ENCODE measurements around the gene FAF1. TPM values are rescaled to one million over a fixed set of nuclear protein-coding genes. Genes with fewer than 3 reads are reported as not detected.

The FAF1 gene
- polyA plus RNA-seq, 1 of the 3 experiments (the other 2 are of a cell fraction) = 8.7 TPM

GRCh38 chr1:50422946-50423669, 537.0 kb downstream of the FAF1 start, which contains the start of gene DMRTA2:
Gene DMRTA2 (minus strand): TSS chr1:50423443. CDS start chr1:50421536, 1,907 bp downstream.
- H3K4me3 ChIP-seq (ENCODE audit: low read depth in 2 of 2, low read length in 1 of 2) = peak within 1 kb of the TSS; percentile 33 to 48
- CTCF ChIA-PET = interaction anchor here (0.8 to 4.2 kb wide), 4 partner anchors 9 to 75 kb away, joined by 3 to 17 read pairs (median 5); no protein-coding TSS in a partner anchor
- POLR2A ChIA-PET = no interaction called here

DNA sequence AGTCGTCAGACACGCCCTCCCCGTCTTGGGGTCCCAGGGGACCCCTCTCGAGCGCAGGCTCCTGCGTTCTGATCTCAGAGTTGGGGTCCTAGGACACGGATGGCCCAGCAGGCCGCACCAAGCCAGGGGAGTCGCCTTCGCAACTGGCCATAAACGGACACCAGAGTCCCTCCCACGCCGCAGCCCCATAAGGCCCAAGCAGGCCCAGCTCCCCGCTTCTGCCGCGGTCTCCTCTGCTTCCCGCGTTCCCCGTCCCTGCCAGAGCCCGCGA, 537.5 kb downstream of the FAF1 start:
- H3K4me2 ChIP-seq = peak overlapping the region; percentile 70; the same call in 1 of the 2 replicates
- ChIA-PET POLR2A (no interaction called here), CTCF (interaction anchor here (1.6 to 4.2 kb wide), 3 partner anchors 9 to 282 kb away, joined by 5 to 17 read pairs (median 11); no protein-coding TSS in a partner anchor)
- no peaks in the 10 kb centered on the region for H3K9me3 ChIP-seq
- no peaks in the 10 kb centered on the region for H3K79me2 ChIP-seq (ENCODE audit: insufficient read depth)
- TF ChIP-seq NFIC (IDR thresholded peaks at IDR 0.05; ENCODE audit: borderline replicate concordance) = no peak
- TF ChIP-seq EP300 (IDR thresholded peaks at IDR 0.05; ENCODE audit: borderline replicate concordance in 1 of 2, low read depth in 1 of 2, low read length in 1 of 2) = no peak
- TF ChIP-seq FOSL2 (IDR thresholded peaks at IDR 0.05; ENCODE audit: borderline replicate concordance, low read depth) = no peak
- TF ChIP-seq EZH2phosphoT487 (IDR thresholded peaks at IDR 0.05; ENCODE audit: borderline replicate concordance, low read depth) = no peak
- no peak for TF ChIP-seq POLR2AphosphoS5 (IDR thresholded peaks at IDR 0.05; ENCODE audit: low read depth, low read length)
- no peak for TF ChIP-seq RCOR1 (IDR thresholded peaks at IDR 0.05; ENCODE audit: low read length)
- WGBS (ENCODE audit: low lambda C conversion rate) = 26% methylated on average over 9 of the region's 21 CpGs
- no peak overlapping the region for H3K27ac ChIP-seq (ENCODE audit: low read depth in 2 of 2, low read length in 1 of 2)
- H3K9me2 ChIP-seq = no peaks in the 10 kb centered on the region
- H3K36me3 ChIP-seq (replicated peaks in 1 of 2; ENCODE audit: control insufficient read depth in 1 of 2, insufficient read depth in 2 of 2, low read length in 1 of 2) = no peaks in the 10 kb centered on the region
- peak overlapping the region; percentile 63; the same call in 1 of the 2 replicates for H2AFZ ChIP-seq (ENCODE audit: low read depth)
- peaks cover 8 to 26% of the 10 kb centered on the region in 2 experiments; a peak in 1 of 4 replicates for H3K4me1 ChIP-seq (ENCODE audit: control insufficient read depth in 1 of 2, insufficient read depth in 2 of 2, low read depth in 1 of 2, low read length in 1 of 2)
- H3K9ac ChIP-seq = no peak overlapping the region
- H3F3A ChIP-seq (replicated peaks; ENCODE audit: insufficient read depth) = no peaks in the 10 kb centered on the region
- H4K20me1 ChIP-seq (ENCODE audit: insufficient read depth) = peaks cover 21% of the 10 kb centered on the region; the same call in 1 of the 2 replicates
- H3K4me3 ChIP-seq (ENCODE audit: low read depth in 2 of 2, low read length in 1 of 2) = no peak overlapping the region
- peaks cover 97% of the 10 kb centered on the region for H3K27me3 ChIP-seq (ENCODE audit: insufficient read depth)
- no peak for DNase-seq

More at GRCh38 chr1:50422946-50423669, 537.0 kb downstream of the FAF1 start, which contains the start of gene DMRTA2:
- WGBS (ENCODE audit: low lambda C conversion rate) = 4% methylated on average over 41 of the region's 61 CpGs
- no peaks in the 10 kb centered on the region for H3K79me2 ChIP-seq (ENCODE audit: insufficient read depth)
- peaks cover 19% of the 10 kb centered on the region; the same call in 1 of the 2 replicates for H4K20me1 ChIP-seq (ENCODE audit: insufficient read depth)
- H3F3A ChIP-seq (replicated peaks; ENCODE audit: insufficient read depth) = no peaks in the 10 kb centered on the region
- peaks cover 98% of the 10 kb centered on the region for H3K27me3 ChIP-seq (ENCODE audit: insufficient read depth)
- no peak within 1 kb of the TSS for H3K9ac ChIP-seq
- no peaks in the 10 kb centered on the region for H3K9me2 ChIP-seq
- H3K4me1 ChIP-seq (ENCODE audit: control insufficient read depth in 1 of 2, insufficient read depth in 2 of 2, low read depth in 1 of 2, low read length in 1 of 2) = peaks cover 11 to 30% of the 10 kb centered on the region in 2 experiments; a peak in 1 of 4 replicates
- DNase-seq = peak; percentile 86
- H3K36me3 ChIP-seq (replicated peaks in 1 of 2; ENCODE audit: control insufficient read depth in 1 of 2, insufficient read depth in 2 of 2, low read length in 1 of 2) = no peaks in the 10 kb centered on the region
- no peaks in the 10 kb centered on the region for H3K9me3 ChIP-seq
- H3K27ac ChIP-seq (ENCODE audit: low read depth in 2 of 2, low read length in 1 of 2) = no peak within 1 kb of the TSS
- peak within 1 kb of the TSS; percentile 63; the same call in 1 of the 2 replicates for H2AFZ ChIP-seq (ENCODE audit: low read depth)
- TF ChIP-seq EZH2phosphoT487 (IDR thresholded peaks at IDR 0.05; ENCODE audit: borderline replicate concordance, low read depth) (0 out of 2 replicates have a peak, but pooled peaks have one; percentile 36), GABPA (IDR thresholded peaks at IDR 0.05; ENCODE audit: low read depth) (no peak)
- peak within 1 kb of the TSS; percentile 70 for H3K4me2 ChIP-seq
